ENCODE results near the gene UBIAD1.

The UBIAD1 gene

GRCh38 chr1:11233208-11233607, 39.8 kb upstream of the UBIAD1 start:
- no peaks in the 10 kb centered on the region for H3K4me1 ChIP-seq (ENCODE audit: control insufficient read depth in 2 of 2, insufficient read depth in 1 of 2, low read depth in 1 of 2, low read length in 2 of 2)
- H3K4ac ChIP-seq (ENCODE audit: low read length) = no peak overlapping the region
- peaks cover 58 to 97% of the 10 kb centered on the region in 2 donors for H3K36me3 ChIP-seq (replicated peaks in 1 of 2; ENCODE audit: control insufficient read depth in 2 of 2, insufficient read depth in 2 of 2, low read length in 2 of 2)
- DNase-seq (ENCODE audit: low spot score) = no peak
- no peak overlapping the region for H2AFZ ChIP-seq (ENCODE audit: low read length)
- no peak overlapping the region for H3K14ac ChIP-seq (ENCODE audit: low read length)
- no peak overlapping the region for H3K4me3 ChIP-seq (ENCODE audit: low read length in 2 of 2)
- H3K18ac ChIP-seq (ENCODE audit: low read length) = no peak overlapping the region
- H4K8ac ChIP-seq (ENCODE audit: low read depth, low read length) = no peak overlapping the region
- H3K79me1 ChIP-seq (ENCODE audit: low read depth, low read length) = no peaks in the 10 kb centered on the region
- H3K23ac ChIP-seq (ENCODE audit: low read depth, low read length, poor library complexity) = no peak overlapping the region
- no peak overlapping the region for H2BK5ac ChIP-seq (ENCODE audit: low read length)
- H3K9ac ChIP-seq (ENCODE audit: low read depth, low read length, poor library complexity) = no peak overlapping the region
- no peak overlapping the region for H2BK15ac ChIP-seq (ENCODE audit: low read length)
- H3K4me2 ChIP-seq (ENCODE audit: insufficient read depth, low read length, poor library complexity, severe bottlenecking) = no peak overlapping the region
- no CpG with 5 or more reads among the region's 2 CpGs for WGBS, 2 donors (ENCODE audit: extremely low coverage in 2 of 2, insufficient read length in 2 of 2, insufficient replicate concordance in 1 of 2)
- no peak overlapping the region for H3K27ac ChIP-seq (replicated peaks; ENCODE audit: low read length)
- no peaks in the 10 kb centered on the region for H3K27me3 ChIP-seq (ENCODE audit: control insufficient read depth in 3 of 3, insufficient read depth in 3 of 3, low read depth in 1 of 3, low read length in 3 of 3)
- H2AK5ac ChIP-seq (ENCODE audit: low read depth, low read length) = no peak overlapping the region
- no peak overlapping the region for H2BK120ac ChIP-seq (ENCODE audit: low read depth, low read length)
- no peak overlapping the region for H4K91ac ChIP-seq (ENCODE audit: low read depth, low read length, poor library complexity)
- H2BK12ac ChIP-seq (ENCODE audit: low read length) = no peak overlapping the region
- H3K9me3 ChIP-seq (replicated peaks in 1 of 2; ENCODE audit: control insufficient read depth in 2 of 2, insufficient read depth in 1 of 2, low read depth in 1 of 2, low read length in 2 of 2) = no peaks in the 10 kb centered on the region

GRCh38 chr1:11237356-11237755, 35.6 kb upstream of the UBIAD1 start:
- H3K18ac ChIP-seq (ENCODE audit: low read length) = no peak overlapping the region
- no peak for DNase-seq (ENCODE audit: low spot score)
- no peaks in the 10 kb centered on the region for H3K9me3 ChIP-seq (replicated peaks in 1 of 2; ENCODE audit: control insufficient read depth in 2 of 2, insufficient read depth in 1 of 2, low read depth in 1 of 2, low read length in 2 of 2)
- no peak overlapping the region for H3K4me2 ChIP-seq (ENCODE audit: insufficient read depth, low read length, poor library complexity, severe bottlenecking)
- no peak overlapping the region for H3K23ac ChIP-seq (ENCODE audit: low read depth, low read length, poor library complexity)
- no peak overlapping the region for H4K91ac ChIP-seq (ENCODE audit: low read depth, low read length, poor library complexity)
- no peaks in the 10 kb centered on the region for H3K79me1 ChIP-seq (ENCODE audit: low read depth, low read length)
- no peak overlapping the region for H3K14ac ChIP-seq (ENCODE audit: low read length)
- H3K4me1 ChIP-seq (ENCODE audit: control insufficient read depth in 2 of 2, insufficient read depth in 1 of 2, low read depth in 1 of 2, low read length in 2 of 2) = no peaks in the 10 kb centered on the region
- H2AK5ac ChIP-seq (ENCODE audit: low read depth, low read length) = no peak overlapping the region
- H3K9ac ChIP-seq (ENCODE audit: low read depth, low read length, poor library complexity) = no peak overlapping the region
- no peak overlapping the region for H2BK12ac ChIP-seq (ENCODE audit: low read length)
- no peak overlapping the region for H3K4me3 ChIP-seq (ENCODE audit: low read length in 2 of 2)
- no peaks in the 10 kb centered on the region for H3K27me3 ChIP-seq (ENCODE audit: control insufficient read depth in 3 of 3, insufficient read depth in 3 of 3, low read depth in 1 of 3, low read length in 3 of 3)
- no peak overlapping the region for H2AFZ ChIP-seq (ENCODE audit: low read length)
- peaks cover 50 to 94% of the 10 kb centered on the region in 2 donors for H3K36me3 ChIP-seq (replicated peaks in 1 of 2; ENCODE audit: control insufficient read depth in 2 of 2, insufficient read depth in 2 of 2, low read length in 2 of 2)
- H3K27ac ChIP-seq (replicated peaks; ENCODE audit: low read length) = no peak overlapping the region
- no peak overlapping the region for H3K4ac ChIP-seq (ENCODE audit: low read length)
- H2BK120ac ChIP-seq (ENCODE audit: low read depth, low read length) = no peak overlapping the region
- no peak overlapping the region for H4K8ac ChIP-seq (ENCODE audit: low read depth, low read length)
- no peak overlapping the region for H2BK5ac ChIP-seq (ENCODE audit: low read length)
- no peak overlapping the region for H2BK15ac ChIP-seq (ENCODE audit: low read length)
- no CpG with 5 or more reads among the region's 6 CpGs for WGBS, 2 donors (ENCODE audit: extremely low coverage in 2 of 2, insufficient read length in 2 of 2, insufficient replicate concordance in 1 of 2)

GRCh38 chr1:11238311-11238710, 34.7 kb upstream of the UBIAD1 start:
- Histone ChIP-seq H3K4ac (ENCODE audit: low read length) (no peak overlapping the region), H3K27me3 (ENCODE audit: control insufficient read depth in 3 of 3, insufficient read depth in 3 of 3, low read depth in 1 of 3, low read length in 3 of 3) (no peaks in the 10 kb centered on the region), H2BK120ac (ENCODE audit: low read depth, low read length) (no peak overlapping the region), H4K91ac (ENCODE audit: low read depth, low read length, poor library complexity) (no peak overlapping the region), H3K79me1 (ENCODE audit: low read depth, low read length) (no peaks in the 10 kb centered on the region), H3K9ac (ENCODE audit: low read depth, low read length, poor library complexity) (peak overlapping the region; percentile 31), H3K4me2 (ENCODE audit: insufficient read depth, low read length, poor library complexity, severe bottlenecking) (no peak overlapping the region), H3K23ac (ENCODE audit: low read depth, low read length, poor library complexity) (no peak overlapping the region), H2BK5ac (ENCODE audit: low read length) (no peak overlapping the region), H4K8ac (ENCODE audit: low read depth, low read length) (no peak overlapping the region), H2BK15ac (ENCODE audit: low read length) (no peak overlapping the region), H3K36me3 (replicated peaks in 1 of 2; ENCODE audit: control insufficient read depth in 2 of 2, insufficient read depth in 2 of 2, low read length in 2 of 2) (peaks cover 50 to 94% of the 10 kb centered on the region in 2 donors), H3K14ac (ENCODE audit: low read length) (no peak overlapping the region), H3K27ac (replicated peaks; ENCODE audit: low read length) (no peak overlapping the region), H2AK5ac (ENCODE audit: low read depth, low read length) (no peak overlapping the region), H3K4me3 (ENCODE audit: low read length in 2 of 2) (no peak overlapping the region), H3K18ac (ENCODE audit: low read length) (no peak overlapping the region), H3K9me3 (replicated peaks in 1 of 2; ENCODE audit: control insufficient read depth in 2 of 2, insufficient read depth in 1 of 2, low read depth in 1 of 2, low read length in 2 of 2) (no peaks in the 10 kb centered on the region), H2AFZ (ENCODE audit: low read length) (no peak overlapping the region), H3K4me1 (ENCODE audit: control insufficient read depth in 2 of 2, insufficient read depth in 1 of 2, low read depth in 1 of 2, low read length in 2 of 2) (no peaks in the 10 kb centered on the region), H2BK12ac (ENCODE audit: low read length) (no peak overlapping the region)
- no CpG with 5 or more reads among the region's 7 CpGs for WGBS, 2 donors (ENCODE audit: extremely low coverage in 2 of 2, insufficient read length in 2 of 2, insufficient replicate concordance in 1 of 2)
- DNase-seq (ENCODE audit: low spot score) = no peak

GRCh38 chr1:11245248-11245647, 27.8 kb upstream of the UBIAD1 start:
- Histone ChIP-seq H2AK5ac (ENCODE audit: low read depth, low read length) (no peak overlapping the region), H3K23ac (ENCODE audit: low read depth, low read length, poor library complexity) (no peak overlapping the region), H3K14ac (ENCODE audit: low read length) (no peak overlapping the region), H3K4me2 (ENCODE audit: insufficient read depth, low read length, poor library complexity, severe bottlenecking) (no peak overlapping the region), H3K36me3 (replicated peaks in 1 of 2; ENCODE audit: control insufficient read depth in 2 of 2, insufficient read depth in 2 of 2, low read length in 2 of 2) (peaks cover 30 to 77% of the 10 kb centered on the region in 2 donors), H3K9ac (ENCODE audit: low read depth, low read length, poor library complexity) (no peak overlapping the region), H2AFZ (ENCODE audit: low read length) (no peak overlapping the region), H2BK5ac (ENCODE audit: low read length) (no peak overlapping the region), H2BK120ac (ENCODE audit: low read depth, low read length) (no peak overlapping the region), H4K8ac (ENCODE audit: low read depth, low read length) (no peak overlapping the region), H3K27ac (replicated peaks; ENCODE audit: low read length) (no peak overlapping the region), H3K18ac (ENCODE audit: low read length) (no peak overlapping the region), H3K4ac (ENCODE audit: low read length) (no peak overlapping the region), H4K91ac (ENCODE audit: low read depth, low read length, poor library complexity) (no peak overlapping the region), H3K9me3 (replicated peaks in 1 of 2; ENCODE audit: control insufficient read depth in 2 of 2, insufficient read depth in 1 of 2, low read depth in 1 of 2, low read length in 2 of 2) (peaks cover 0 to under 1% of the 10 kb centered on the region in 2 donors), H3K4me3 (ENCODE audit: low read length in 2 of 2) (no peak overlapping the region), H2BK12ac (ENCODE audit: low read length) (no peak overlapping the region), H3K79me1 (ENCODE audit: low read depth, low read length) (no peaks in the 10 kb centered on the region), H2BK15ac (ENCODE audit: low read length) (no peak overlapping the region), H3K4me1 (ENCODE audit: control insufficient read depth in 2 of 2, insufficient read depth in 1 of 2, low read depth in 1 of 2, low read length in 2 of 2) (no peaks in the 10 kb centered on the region), H3K27me3 (ENCODE audit: control insufficient read depth in 3 of 3, insufficient read depth in 3 of 3, low read depth in 1 of 3, low read length in 3 of 3) (no peaks in the 10 kb centered on the region)
- WGBS, 2 donors (ENCODE audit: extremely low coverage in 2 of 2, insufficient read length in 2 of 2, insufficient replicate concordance in 1 of 2) = no CpG with 5 or more reads among the region's 3 CpGs
- no peak for DNase-seq (ENCODE audit: low spot score)
